Adipocyte (in vitro differentiated cells): ENCODE measurements around the gene MTMR3.

Experiments
- DNase-seq: peaks from one replicate; pipeline ENCODE4 v3.0.0-alpha.2; 2015; ENCODE audit warnings: low read depth
- H3K27me3 ChIP-seq: replicated peaks from 2 replicates; pipeline ENCODE4 v1.7.0; 2013; ENCODE audit warnings: mild to moderate bottlenecking, low read length, moderate library complexity; ENCODE audit not compliant: control insufficient read depth, insufficient read depth
- H3K36me3 ChIP-seq: 2 replicates; pipeline ENCODE4 v1.7.0; 2013; ENCODE audit warnings: low read length, mild to moderate bottlenecking, moderate library complexity; ENCODE audit not compliant: control insufficient read depth, insufficient read depth, severe bottlenecking
- H3K4me1 ChIP-seq: 2 replicates; pipeline ENCODE4 v1.7.0; 2013; ENCODE audit warnings: mild to moderate bottlenecking, low read length, moderate library complexity; ENCODE audit not compliant: control insufficient read depth, insufficient read depth
- H3K4me3 ChIP-seq: 2 replicates; pipeline ENCODE4 v1.7.0; 2013; ENCODE audit warnings: mild to moderate bottlenecking, low read length, moderate library complexity
- H3K9ac ChIP-seq: 2 replicates; pipeline ENCODE4 v1.7.0; 2013; ENCODE audit warnings: mild to moderate bottlenecking, low read length, moderate library complexity
- H3K9me3 ChIP-seq: 2 replicates; pipeline ENCODE4 v1.7.0; 2013; ENCODE audit warnings: mild to moderate bottlenecking, low read length, moderate library complexity; ENCODE audit not compliant: control insufficient read depth

Gene MTMR3

DNA sequence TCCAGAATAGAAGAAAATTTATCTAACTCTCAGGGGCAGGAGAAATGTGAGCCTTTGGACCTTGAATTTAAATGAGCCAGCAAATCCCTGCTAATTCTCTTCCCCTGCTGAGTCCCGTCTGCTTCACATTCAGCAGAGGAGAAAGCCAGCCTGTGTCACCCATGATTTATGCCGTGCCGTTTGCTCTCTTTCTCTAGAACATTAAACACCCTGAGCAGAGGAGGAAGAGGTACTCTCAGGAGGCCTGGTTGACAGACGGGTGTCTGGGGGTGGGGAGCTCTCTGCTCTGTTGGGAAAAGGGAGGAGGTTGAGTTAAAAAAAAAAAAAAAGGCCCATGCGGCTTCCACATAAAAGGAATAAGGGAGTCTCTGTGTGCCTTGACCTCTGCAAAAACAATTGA lies 11.3 kb upstream of the MTMR3 start:
- H3K9ac ChIP-seq = no peak overlapping the region
- H3K9me3 ChIP-seq = no peaks in the 10 kb centered on the region
- no peaks in the 10 kb centered on the region for H3K4me1 ChIP-seq
- no peak overlapping the region for H3K4me3 ChIP-seq
- H3K27me3 ChIP-seq = peaks cover 60% of the 10 kb centered on the region
- no peaks in the 10 kb centered on the region for H3K36me3 ChIP-seq
- DNase-seq = no peak

DNA sequence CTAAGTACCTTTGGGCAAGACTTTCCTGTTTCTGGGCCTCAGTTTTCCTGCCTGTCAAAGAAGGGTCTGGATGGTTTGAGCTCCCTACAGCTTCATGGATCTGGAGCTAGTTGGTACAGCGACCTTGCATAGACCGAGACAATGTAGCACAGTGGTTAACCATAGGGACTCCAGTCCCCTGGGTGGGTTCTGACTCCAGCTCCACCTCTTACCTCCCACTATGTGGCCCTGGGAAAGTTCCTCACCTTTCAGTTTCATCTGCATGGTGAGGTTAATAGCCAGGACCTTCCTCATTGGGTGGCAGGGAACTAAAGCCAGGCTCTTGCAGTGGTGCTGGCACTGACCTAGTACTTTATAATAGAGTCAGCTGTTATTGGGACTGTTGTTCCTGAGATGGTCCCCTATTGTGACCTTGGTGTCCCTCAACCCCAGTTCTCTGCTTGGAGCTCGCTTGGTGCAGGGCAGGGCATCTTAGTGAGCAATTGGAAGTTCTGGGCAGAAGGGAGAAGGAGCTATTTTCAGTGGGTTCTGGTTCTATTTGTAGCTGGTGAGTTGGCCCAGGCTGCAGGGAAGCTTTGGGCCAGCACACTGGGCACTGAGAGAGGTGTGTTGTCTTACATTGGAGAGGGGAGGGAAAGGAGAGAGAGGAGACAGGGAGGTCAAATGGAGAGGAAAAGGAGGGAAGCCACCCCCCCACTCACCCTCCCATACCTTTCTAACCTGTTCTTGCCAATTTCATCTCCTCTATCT lies 10.7 kb upstream of the MTMR3 start:
- DNase-seq = no peak
- Histone ChIP-seq H3K9ac (no peak overlapping the region), H3K4me3 (no peak overlapping the region)

DNA sequence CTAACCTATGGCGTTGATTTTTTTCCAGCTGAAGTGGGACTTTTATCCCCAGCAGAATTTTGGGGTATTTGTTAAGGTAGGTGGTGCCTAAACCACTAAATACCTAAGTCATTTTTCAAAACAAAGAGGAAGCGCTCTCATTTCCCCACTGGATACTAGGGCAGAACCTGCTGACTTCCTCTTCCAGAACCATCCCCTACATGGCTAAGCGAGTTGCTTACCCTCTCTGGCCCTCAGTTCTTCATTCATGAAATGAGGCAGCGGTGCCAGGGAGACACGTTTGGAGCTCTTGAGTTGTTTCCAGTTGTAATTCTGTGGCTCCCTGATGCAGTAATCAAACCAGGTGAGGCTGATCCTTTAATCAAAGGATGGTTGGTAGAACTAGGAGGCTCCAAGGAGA lies 10.0 kb upstream of the MTMR3 start:
- H3K4me1 ChIP-seq = peaks cover 6% of the 10 kb centered on the region
- no peak for DNase-seq
- H3K9ac ChIP-seq = no peak overlapping the region
- peaks cover 51% of the 10 kb centered on the region for H3K27me3 ChIP-seq
- H3K4me3 ChIP-seq = no peak overlapping the region
- no peaks in the 10 kb centered on the region for H3K9me3 ChIP-seq
- H3K36me3 ChIP-seq = no peaks in the 10 kb centered on the region

More for the DNA sequence above, 10.7 kb upstream of the MTMR3 start:
- Histone ChIP-seq H3K4me1 (no peaks in the 10 kb centered on the region), H3K27me3 (peaks cover 58% of the 10 kb centered on the region), H3K36me3 (no peaks in the 10 kb centered on the region), H3K9me3 (no peaks in the 10 kb centered on the region)

DNA sequence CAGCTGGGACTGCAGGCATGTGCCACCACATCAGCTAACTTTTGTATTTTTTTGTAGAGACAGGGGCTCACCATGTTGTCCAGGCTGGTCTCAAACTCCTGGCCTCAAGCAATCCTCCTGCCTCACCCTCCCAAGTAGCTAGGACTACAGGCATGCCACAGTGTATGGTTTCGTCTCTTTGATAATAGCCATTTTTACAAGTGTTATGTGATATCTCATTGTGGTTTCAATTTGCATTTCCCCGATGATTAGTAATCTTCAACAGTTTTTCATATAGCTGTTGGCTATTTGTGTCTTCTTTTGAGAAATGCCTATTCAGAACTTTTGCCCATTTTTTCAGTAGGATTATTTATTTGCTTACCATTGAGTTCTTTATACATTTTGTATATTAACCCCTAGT lies 9.0 kb upstream of the MTMR3 start:
- no peak for DNase-seq
- Histone ChIP-seq H3K9ac (no peak overlapping the region), H3K4me3 (no peak overlapping the region), H3K36me3 (no peaks in the 10 kb centered on the region), H3K9me3 (no peaks in the 10 kb centered on the region), H3K27me3 (peaks cover 49% of the 10 kb centered on the region), H3K4me1 (peaks cover 8% of the 10 kb centered on the region)

DNA sequence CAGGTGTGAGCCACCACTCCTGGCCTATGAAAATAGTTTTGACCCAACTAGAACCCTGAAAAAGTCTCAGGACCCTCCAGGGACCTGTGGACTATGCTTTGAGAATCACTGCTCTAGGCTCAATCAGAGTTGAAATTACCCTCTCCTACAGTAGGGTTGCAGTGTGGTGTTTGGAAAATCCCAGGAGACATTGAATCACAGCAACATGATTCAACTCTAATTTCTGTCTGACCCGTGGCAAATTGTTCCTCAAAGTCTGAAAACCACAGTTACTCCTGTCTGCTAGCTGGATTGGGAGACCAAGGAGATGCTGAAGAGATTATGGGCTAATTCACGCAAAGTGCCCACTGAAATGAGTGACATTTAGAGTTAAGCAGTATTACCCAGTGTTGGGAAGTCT lies 5.4 kb upstream of the MTMR3 start:
- H3K9ac ChIP-seq = no peak overlapping the region
- peaks cover 8% of the 10 kb centered on the region for H3K4me1 ChIP-seq
- H3K9me3 ChIP-seq = no peaks in the 10 kb centered on the region
- peak; percentile 64 for DNase-seq
- H3K4me3 ChIP-seq = no peak overlapping the region
- peaks cover 45% of the 10 kb centered on the region for H3K27me3 ChIP-seq
- H3K36me3 ChIP-seq = no peaks in the 10 kb centered on the region

DNA sequence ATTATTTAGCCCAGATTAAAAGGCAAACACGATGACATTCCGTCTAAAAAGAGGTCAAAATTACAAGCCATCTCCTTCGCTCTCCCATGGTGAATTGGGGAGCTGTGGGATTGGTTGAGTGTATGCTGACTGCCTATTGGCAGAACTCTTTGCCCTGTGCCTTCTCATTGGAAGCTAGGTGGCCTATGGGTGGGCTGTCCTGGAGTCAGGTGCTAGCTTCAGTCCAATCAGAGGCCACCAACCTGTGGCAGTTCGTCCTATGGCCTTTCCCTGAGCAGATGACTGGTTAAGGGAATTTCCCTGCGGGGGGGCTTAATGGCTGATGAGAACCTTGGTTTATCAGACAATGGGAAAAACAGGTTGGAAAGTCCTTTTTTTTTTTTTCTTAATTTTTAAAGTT lies 3.2 kb upstream of the MTMR3 start:
- Histone ChIP-seq H3K9ac (no peak overlapping the region), H3K4me1 (peaks cover 16% of the 10 kb centered on the region), H3K36me3 (no peaks in the 10 kb centered on the region), H3K27me3 (peaks cover 26% of the 10 kb centered on the region), H3K9me3 (no peaks in the 10 kb centered on the region), H3K4me3 (no peak overlapping the region)
- no peak for DNase-seq

DNA sequence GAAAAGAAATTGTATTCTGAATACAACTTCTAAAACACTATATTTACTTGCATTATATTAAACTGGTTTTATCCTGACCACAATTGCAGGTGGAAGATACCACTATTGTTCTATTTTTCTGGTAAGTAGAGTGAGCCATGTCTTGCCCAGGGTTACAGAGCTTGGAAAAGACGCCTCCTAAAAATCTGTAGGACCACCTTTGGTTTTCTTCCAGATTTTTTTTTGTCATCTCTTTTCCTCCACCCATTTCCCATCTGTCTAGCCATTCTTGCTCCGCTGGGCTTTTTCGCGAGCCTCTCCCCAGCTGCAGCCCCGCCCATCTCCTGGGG lies 294 bp upstream of the MTMR3 start:
- Histone ChIP-seq H3K36me3 (no peaks in the 10 kb centered on the region), H3K4me3 (peak overlapping the region; percentile 98)
- DNase-seq = no peak

DNA sequence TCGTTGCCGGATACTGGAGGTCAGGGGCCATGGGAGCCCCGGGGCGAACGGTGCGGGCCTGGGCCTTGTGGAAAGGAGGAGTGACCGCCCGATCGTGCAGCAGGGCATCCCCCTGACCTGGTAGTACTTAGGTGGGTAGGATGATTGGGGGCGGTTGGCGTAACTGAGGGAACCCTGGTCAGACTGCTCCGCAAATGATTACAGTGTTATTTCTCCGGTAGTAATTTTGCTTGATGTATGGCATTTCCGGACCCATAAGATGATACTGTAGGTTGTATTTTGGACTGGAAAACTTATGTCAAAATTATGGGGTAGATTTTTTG lies 762 bp downstream of the MTMR3 start:
- no peak for DNase-seq
- no peaks in the 10 kb centered on the region for H3K9me3 ChIP-seq

More for the DNA sequence above, 294 bp upstream of the MTMR3 start:
- H3K4me1 ChIP-seq = peaks cover 37% of the 10 kb centered on the region
- H3K9ac ChIP-seq = no peak overlapping the region
- peaks cover 7% of the 10 kb centered on the region for H3K27me3 ChIP-seq
- H3K9me3 ChIP-seq = no peaks in the 10 kb centered on the region

DNA sequence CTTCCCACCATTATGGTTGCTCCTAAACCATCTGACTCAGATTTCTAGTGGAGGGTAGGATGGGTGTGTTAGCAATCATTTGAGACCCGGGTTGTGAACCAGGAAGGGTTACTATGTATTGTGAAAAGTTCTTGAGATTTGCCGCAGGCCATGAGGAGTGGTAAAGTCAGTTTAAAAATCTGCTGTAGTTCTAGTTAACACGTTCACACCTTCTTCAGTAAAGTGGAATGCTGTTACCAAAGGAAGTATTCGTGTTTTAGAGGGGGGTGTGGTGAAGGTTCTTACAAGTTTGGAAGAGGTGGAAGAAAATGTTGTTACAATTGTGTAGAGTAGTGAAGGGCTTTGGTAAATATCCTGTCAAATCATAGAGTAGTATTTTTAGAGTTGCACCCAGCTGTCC lies 2.6 kb downstream of the MTMR3 start:
- Histone ChIP-seq H3K9ac (no peak overlapping the region), H3K27me3 (no peaks in the 10 kb centered on the region), H3K4me3 (no peak overlapping the region), H3K9me3 (no peaks in the 10 kb centered on the region), H3K36me3 (no peaks in the 10 kb centered on the region), H3K4me1 (peaks cover 33% of the 10 kb centered on the region)
- no peak for DNase-seq

More for the DNA sequence above, 762 bp downstream of the MTMR3 start:
- Histone ChIP-seq H3K4me1 (peaks cover 33% of the 10 kb centered on the region), H3K9ac (peak overlapping the region; percentile 93), H3K27me3 (peaks cover 7% of the 10 kb centered on the region), H3K36me3 (no peaks in the 10 kb centered on the region), H3K4me3 (peak overlapping the region; percentile 98)

DNA sequence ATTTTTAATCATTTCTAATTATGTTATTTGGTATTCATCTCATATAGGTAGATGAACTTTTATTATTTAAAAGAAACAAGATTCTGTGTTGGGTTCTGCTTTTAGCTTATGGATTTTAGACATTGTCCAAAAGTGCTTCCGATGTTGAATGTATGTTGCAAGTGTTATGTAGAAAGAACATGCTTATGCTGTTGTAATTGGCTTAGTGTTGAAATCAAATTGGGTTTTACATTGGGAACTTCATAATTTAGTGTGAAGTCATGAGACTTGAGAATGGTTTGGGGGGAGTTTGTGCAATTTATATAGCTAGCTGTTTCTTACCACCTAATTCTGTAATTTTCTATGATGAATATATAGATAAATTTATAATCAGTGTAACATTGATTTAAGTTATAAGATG lies 3.6 kb downstream of the MTMR3 start:
- Histone ChIP-seq H3K4me3 (no peak overlapping the region), H3K4me1 (peaks cover 33% of the 10 kb centered on the region), H3K36me3 (no peaks in the 10 kb centered on the region), H3K27me3 (no peaks in the 10 kb centered on the region), H3K9ac (no peak overlapping the region), H3K9me3 (no peaks in the 10 kb centered on the region)
- DNase-seq = peak; percentile 49

DNA sequence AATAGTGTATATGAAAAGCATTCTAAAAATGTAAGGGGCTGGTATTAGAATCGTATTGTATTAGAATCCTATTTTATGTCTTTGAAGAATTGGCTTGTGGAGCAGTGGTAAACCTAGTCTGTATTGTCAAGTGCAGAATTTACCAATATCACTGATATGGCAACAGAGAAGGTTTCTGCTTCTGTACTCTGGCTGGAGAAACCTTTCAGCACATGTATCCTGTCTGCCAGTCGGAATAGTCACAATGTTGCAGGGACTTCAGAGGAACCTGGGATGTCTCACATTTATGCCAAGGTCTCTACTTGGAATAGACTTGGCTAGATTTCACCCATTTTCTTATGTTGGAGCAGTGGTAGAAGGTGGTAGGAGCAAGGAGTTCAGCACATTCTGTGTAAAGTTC lies 4.4 kb downstream of the MTMR3 start:
- no peaks in the 10 kb centered on the region for H3K27me3 ChIP-seq
- DNase-seq = no peak
- no peaks in the 10 kb centered on the region for H3K9me3 ChIP-seq
- no peak overlapping the region for H3K9ac ChIP-seq
- H3K4me3 ChIP-seq = no peak overlapping the region
- H3K36me3 ChIP-seq = no peaks in the 10 kb centered on the region
- H3K4me1 ChIP-seq = peaks cover 33% of the 10 kb centered on the region

DNA sequence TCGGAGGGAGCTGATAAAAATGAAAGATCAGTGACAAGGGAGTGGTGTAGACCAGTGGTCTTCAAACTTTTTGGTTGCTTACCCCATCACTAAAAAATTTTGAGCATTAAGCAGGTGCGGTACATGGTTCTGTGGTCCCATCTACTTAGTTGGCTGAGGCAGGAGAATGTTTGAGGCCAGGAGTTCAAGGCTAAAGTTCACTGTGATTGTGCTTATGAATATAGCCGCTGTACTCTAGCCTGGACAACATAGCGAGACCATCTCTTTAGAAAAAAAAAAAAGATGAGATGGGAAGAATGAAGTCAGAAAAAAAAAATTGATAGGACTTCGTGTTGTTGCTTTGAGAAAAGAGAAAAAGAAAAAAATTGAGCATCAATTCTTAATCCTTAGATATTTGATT lies 7.8 kb downstream of the MTMR3 start:
- Histone ChIP-seq H3K9me3 (no peaks in the 10 kb centered on the region), H3K9ac (no peak overlapping the region)

More for the DNA sequence above, 7.8 kb downstream of the MTMR3 start:
- no peak for DNase-seq
- H3K27me3 ChIP-seq = no peaks in the 10 kb centered on the region
- H3K36me3 ChIP-seq = no peaks in the 10 kb centered on the region
- no peak overlapping the region for H3K4me3 ChIP-seq
- peaks cover 20% of the 10 kb centered on the region for H3K4me1 ChIP-seq
